H1 (cell line): Measurements from ENCODE around the gene TSFM. TPM values are rescaled to one million over a fixed set of nuclear protein-coding genes. Genes with fewer than 3 reads are reported as not detected.
A peak's percentile ranks its signal among the peaks of the same experiment; 100 is the strongest.

Experiments used
- CTCF ChIA-PET: fragments of 300-600 bp; sonication (Branson Sonifier 250); formaldehyde crosslinking; loops from one replicate; lab custom pipeline; 2021; ENCODE audit not compliant: partially characterized antibody; lab: Charles Lee
- POLR2A ChIA-PET: fragments of 300-600 bp; sonication (Branson Sonifier 250); formaldehyde crosslinking; loops from one replicate; lab custom pipeline; 2021; ENCODE audit warnings: inconsistent platforms; ENCODE audit not compliant: partially characterized antibody; lab: Charles Lee
- DNase-seq, 2 experiments: peaks; one replicate each; pipeline versions ENCODE4 v3.0.0 to v3.0.0-alpha.2; 2010 to 2022; ENCODE audit warnings: low spot score in 2 of 2, low read depth in 1 of 2, mixed read lengths in 1 of 2
- FAIRE-seq: peaks from 2 replicates; lab custom pipeline; 2011; peaks lifted over from hg19 to GRCh38; lab: Jason Lieb, UNC
- H2AFZ ChIP-seq: 2 replicates; pipeline ENCODE4 v1.8.1; 2012; ENCODE audit warnings: low read length, inconsistent platforms
- H2AK5ac ChIP-seq: 2 replicates; pipeline ENCODE4 v1.6.1; 2013; ENCODE audit warnings: low read depth, low read length
- H2BK120ac ChIP-seq: replicated peaks from 2 replicates; pipeline ENCODE3; 2013; ENCODE audit warnings: low read depth, low read length, inconsistent platforms
- H2BK12ac ChIP-seq: 2 replicates; pipeline ENCODE4 v1.6.1; 2013; ENCODE audit warnings: low read depth, low read length
- H2BK15ac ChIP-seq: 2 replicates; pipeline ENCODE4 v1.6.1; 2013; ENCODE audit warnings: low read length
- H2BK20ac ChIP-seq: 2 replicates; pipeline ENCODE4 v1.6.1; 2013; ENCODE audit warnings: low read length
- H2BK5ac ChIP-seq: 2 replicates; pipeline ENCODE4 v1.6.1; 2013; ENCODE audit warnings: low read depth, low read length
- H3K14ac ChIP-seq: 2 replicates; pipeline ENCODE4 v1.6.1; 2013; ENCODE audit warnings: inconsistent platforms; ENCODE audit not compliant: insufficient read length
- H3K18ac ChIP-seq: 2 replicates; pipeline ENCODE4 v1.6.1; 2013; ENCODE audit warnings: low read length; ENCODE audit errors: extremely low read depth
- H3K23ac ChIP-seq: 2 replicates; pipeline ENCODE4 v1.6.1; 2013; ENCODE audit warnings: inconsistent platforms; ENCODE audit not compliant: insufficient read length
- H3K23me2 ChIP-seq: 2 replicates; pipeline ENCODE4 v1.6.1; 2013; ENCODE audit warnings: low read depth, low read length
- H3K27ac ChIP-seq: 2 replicates; pipeline ENCODE4 v1.6.1; 2011; ENCODE audit warnings: low read depth, low read length, inconsistent platforms
- H3K27me3 ChIP-seq, 4 experiments: replicated peaks in 1 of 4; 1 replicate in 1 of 4; 2 replicates in 3 of 4; pipeline versions ENCODE4 v1.6.1 to v1.8.1; 2011 to 2013; ENCODE audit warnings: low read length in 3 of 4, mild to moderate bottlenecking in 3 of 4, inconsistent platforms in 2 of 4, mixed read lengths in 2 of 4, moderate library complexity in 1 of 4; ENCODE audit not compliant: control insufficient read depth in 3 of 4, insufficient read depth in 3 of 4; ENCODE audit errors: extremely low read depth in 1 of 4
- H3K36me3 ChIP-seq, 4 experiments: 2 replicates each; pipeline versions ENCODE4 v1.6.1 to v1.8.1; 2011 to 2013; ENCODE audit warnings: mild to moderate bottlenecking in 4 of 4, low read length in 3 of 4, moderate library complexity in 2 of 4, control low read depth in 1 of 4, inconsistent platforms in 1 of 4; ENCODE audit not compliant: insufficient read depth in 4 of 4, control insufficient read depth in 2 of 4
- H3K4ac ChIP-seq: replicated peaks from 2 replicates; pipeline ENCODE3; 2013; ENCODE audit warnings: low read length, low read depth, mixed read lengths, inconsistent platforms; ENCODE audit not compliant: insufficient read length
- H3K4me1 ChIP-seq, 4 experiments: replicated peaks in 1 of 4; 1 replicate in 1 of 4; 2 replicates in 3 of 4; pipeline versions ENCODE4 v1.6.1 to v1.8.1; 2011 to 2013; ENCODE audit warnings: low read length in 3 of 4, inconsistent platforms in 2 of 4, mixed read lengths in 1 of 4; ENCODE audit not compliant: insufficient read depth in 4 of 4, control insufficient read depth in 3 of 4
- H3K4me2 ChIP-seq, 2 experiments: 2 replicates each; pipeline versions ENCODE4 v1.6.1 to v1.8.1; 2011 to 2013; ENCODE audit warnings: low read depth in 2 of 2, low read length in 2 of 2, control low read depth in 1 of 2, inconsistent platforms in 1 of 2, mild to moderate bottlenecking in 1 of 2; ENCODE audit not compliant: insufficient read depth in 1 of 2
- H3K4me3 ChIP-seq, 4 experiments: fragments of 200-600, 300-600 bp in 1 of 4; sonication (generic), shearing (Covaris generic), sonication (Bioruptor Twin) in 1 of 4; 2 replicates each; pipeline versions ENCODE4 v1.5.1 to v1.8.1; 2011 to 2016; ENCODE audit warnings: low read length in 4 of 4, low read depth in 3 of 4, control low read depth in 2 of 4, inconsistent platforms in 2 of 4, mild to moderate bottlenecking in 2 of 4, mixed read lengths in 1 of 4, moderate library complexity in 1 of 4; ENCODE audit not compliant: insufficient read depth in 2 of 4; ENCODE audit errors: extremely low read depth in 1 of 4
- H3K56ac ChIP-seq: replicated peaks from 2 replicates; pipeline ENCODE3; 2013; ENCODE audit warnings: low read depth, mild to moderate bottlenecking, mixed read lengths, low read length, inconsistent platforms; ENCODE audit not compliant: insufficient read length
- H3K79me1 ChIP-seq: 2 replicates; pipeline ENCODE4 v1.6.1; 2013; ENCODE audit warnings: low read depth, low read length, control low read depth
- H3K79me2 ChIP-seq, 2 experiments: 2 replicates each; pipeline versions ENCODE4 v1.6.1 to v1.8.1; 2012 to 2013; ENCODE audit warnings: low read length in 2 of 2, mild to moderate bottlenecking in 2 of 2, inconsistent platforms in 1 of 2; ENCODE audit not compliant: insufficient read depth in 2 of 2, control insufficient read depth in 1 of 2
- H3K9ac ChIP-seq, 4 experiments: replicated peaks in 1 of 4; 1 replicate in 1 of 4; 2 replicates in 3 of 4; pipeline versions ENCODE4 v1.6.1 to v1.8.1; 2011 to 2013; ENCODE audit warnings: low read depth in 3 of 4, low read length in 3 of 4, control low read depth in 2 of 4, mild to moderate bottlenecking in 2 of 4, moderate library complexity in 2 of 4, inconsistent platforms in 1 of 4; ENCODE audit errors: extremely low read depth in 1 of 4
- H3K9me3 ChIP-seq, 2 experiments: 2 replicates each; pipeline versions ENCODE4 v1.6.1 to v1.8.1; 2012 to 2013; ENCODE audit warnings: mild to moderate bottlenecking in 2 of 2, moderate library complexity in 2 of 2, control low read depth in 1 of 2, inconsistent platforms in 1 of 2, low read depth in 1 of 2, low read length in 1 of 2, mixed read lengths in 1 of 2; ENCODE audit not compliant: insufficient read depth in 2 of 2
- H4K20me1 ChIP-seq, 2 experiments: replicated peaks in 1 of 2; 2 replicates each; pipeline versions ENCODE3 to v1.8.1; 2011 to 2013; ENCODE audit warnings: inconsistent platforms in 2 of 2, low read length in 2 of 2, mild to moderate bottlenecking in 1 of 2; ENCODE audit not compliant: insufficient read depth in 2 of 2, control insufficient read depth in 1 of 2
- H4K5ac ChIP-seq: 2 replicates; pipeline ENCODE4 v1.6.1; 2013; ENCODE audit warnings: low read length, low read depth, mixed read lengths, inconsistent platforms; ENCODE audit not compliant: insufficient read length
- H4K8ac ChIP-seq: 2 replicates; pipeline ENCODE4 v1.8.0; 2013; ENCODE audit warnings: mild to moderate bottlenecking, moderate library complexity, low read length, inconsistent platforms; ENCODE audit not compliant: insufficient read depth; ENCODE audit errors: extremely low read depth
- H4K91ac ChIP-seq: replicated peaks from 2 replicates; pipeline ENCODE3; 2013; ENCODE audit warnings: low read length, mixed read lengths, inconsistent platforms; ENCODE audit not compliant: insufficient read length
- CREB1 ChIP-seq: IDR thresholded peaks from 2 replicates; pipeline ENCODE4 v1.6.1; 2012; ENCODE audit warnings: inconsistent platforms
- GABPA ChIP-seq: IDR thresholded peaks from 2 replicates; pipeline ENCODE4 v1.6.1; 2011; ENCODE audit warnings: mild to moderate bottlenecking, low read length, moderate library complexity, borderline replicate concordance; ENCODE audit not compliant: insufficient read depth
- JUN ChIP-seq: IDR thresholded peaks from 2 replicates; pipeline ENCODE4 v1.6.1; 2011; ENCODE audit warnings: low read depth, mild to moderate bottlenecking, improper control_type of control experiment, low read length
- RAD21 ChIP-seq, 2 experiments: IDR thresholded peaks in 1 of 2; conservative IDR thresholded peaks in 1 of 2; 2 replicates each; pipeline ENCODE4 v1.6.1; 2011; ENCODE audit warnings: low read depth in 2 of 2, low read length in 2 of 2, improper control_type of control experiment in 1 of 2, inconsistent platforms in 1 of 2, mild to moderate bottlenecking in 1 of 2, moderate library complexity in 1 of 2
- RBBP5 ChIP-seq: IDR thresholded peaks from 2 replicates; pipeline ENCODE4 v1.7.1; 2012; ENCODE audit warnings: low read depth, mild to moderate bottlenecking, inconsistent platforms, low read length, moderate library complexity, borderline replicate concordance
- WGBS, 2 experiments: shearing (Covaris generic) in 1 of 2; methylation state at CpG; one replicate each; pipeline versions ENCODE4 v1.1.6 to v1.1.7; 2013 to 2015; ENCODE audit warnings: low lambda C conversion rate in 2 of 2, mixed read lengths in 2 of 2, inconsistent platforms in 1 of 2, low coverage in 1 of 2, missing lambda C conversion rate in 1 of 2; ENCODE audit not compliant: insufficient replicate concordance in 2 of 2, insufficient coverage in 1 of 2, insufficient read length in 1 of 2; ENCODE audit errors: extremely low coverage in 1 of 2, missing lambda C conversion rate in 1 of 2; 5-methylcytosine and 5-hydroxymethylcytosine counted together
- polyA plus RNA-seq, 7 experiments: library from polyadenylated mRNA; depleted of rRNA in 3 of 7; stranded (reverse) in 5 of 7; unstranded in 2 of 7; fragments of >200 nt in 5 of 7; fragments of 200-250 nt in 2 of 7; gene quantifications; 1 replicate in 5 of 7; 2 replicates in 1 of 7; 4 replicates in 1 of 7; pipeline versions ENCODE4 v1.2.1 to v1.2.3, GENCODE V29; 2011 to 2013; ENCODE audit warnings: missing spikeins in 2 of 7, mixed read lengths in 2 of 7
- total RNA-seq: library from RNA; stranded (reverse); fragmentation: NEBNext Ultra II Directional; extraction: Animal tissue kit (Norgen Biotek cat#: 25700); gene quantifications from 2 replicates; pipeline ENCODE4 v1.2.1, GENCODE V29; 2021
- TF ChIP-seq, protein P1 (sequence below), 3 experiments: IDR thresholded peaks; 1 replicate in 2 of 3; 2 replicates in 1 of 3; pipeline versions ENCODE4 v1.5.1 to v1.6.1; 2011; ENCODE audit warnings: low read length in 3 of 3, mild to moderate bottlenecking in 3 of 3, inconsistent platforms in 2 of 3, low read depth in 1 of 3, moderate library complexity in 1 of 3; ENCODE audit not compliant: insufficient read depth in 1 of 3; ENCODE audit errors: control extremely low read depth in 1 of 3

TSFM gene
- total and polyA plus RNA-seq, 2 of the 8 experiments (the other 6 are each of a cell fraction or from before 2014, with no cell fraction given): 17.4 to 49.8 TPM

DNA sequence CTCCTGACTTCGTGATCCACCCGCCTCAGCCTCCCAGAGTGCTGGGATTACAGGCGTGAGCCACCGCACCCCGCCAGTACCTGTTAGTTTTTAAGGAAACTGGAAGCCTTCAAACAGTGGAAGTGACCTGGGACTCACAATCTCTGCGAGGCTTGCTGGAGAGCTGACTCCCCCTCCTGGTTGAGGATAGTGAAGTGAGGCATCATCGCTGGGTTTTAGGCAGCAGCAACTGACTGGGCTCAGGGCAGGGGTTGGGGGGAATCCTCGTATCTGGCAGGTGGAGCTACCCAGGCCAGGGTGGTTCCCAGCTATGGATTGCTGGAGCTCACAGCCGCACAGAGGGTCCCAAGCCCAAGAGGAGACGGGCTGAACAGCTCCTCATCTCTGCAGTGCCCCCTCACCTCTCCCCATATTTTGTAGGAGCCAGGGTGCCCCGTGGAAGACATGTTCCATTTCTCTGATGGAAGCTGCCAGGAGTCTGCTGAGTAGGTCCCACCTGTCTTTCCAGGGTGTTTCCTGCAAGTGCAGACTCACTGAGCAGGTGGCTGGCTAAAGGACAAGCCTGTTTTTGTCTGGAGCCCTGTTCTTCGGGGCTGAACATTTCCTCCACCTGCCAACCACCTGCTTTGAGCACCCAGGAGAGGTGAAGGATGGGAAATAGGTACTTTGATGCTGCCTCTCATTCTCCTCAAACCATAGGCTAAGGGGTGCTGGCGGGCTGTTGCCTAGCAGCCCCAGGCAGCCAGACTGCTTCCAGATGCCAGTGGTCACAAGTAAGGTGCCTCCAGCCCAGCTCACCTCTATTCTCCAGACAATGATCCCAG is 32.8 kb downstream of the TSFM start:
- FAIRE-seq: no peak
- no peak overlapping the region for H3K27ac ChIP-seq
- CTCF ChIA-PET: interaction anchor here (0.7 to 10.4 kb wide), 23 partner anchors 9 to 167 kb away, joined by 3 to 146 read pairs (median 4); no protein-coding TSS in a partner anchor

More for the DNA sequence above, 32.8 kb downstream of the TSFM start:
- POLR2A ChIA-PET: interaction anchor here (1.0 to 9.6 kb wide), 13 partner anchors 9 to 106 kb away, joined by 3 to 71 read pairs (median 4); partner anchors contain the start of genes CTDSP2, CYP27B1, EEF1AKMT3 and METTL1
- Histone ChIP-seq H3K14ac (no peak overlapping the region), H4K20me1 (peaks cover 0 to 2% of the 10 kb centered on the region in 2 experiments), H3K23me2 (no peaks in the 10 kb centered on the region), H2BK120ac (no peak overlapping the region), H3K23ac (no peak overlapping the region), H3K18ac (no peak overlapping the region), H3K9me3 (no peaks in the 10 kb centered on the region), H4K8ac (no peak overlapping the region), H3K4me3 (no peak overlapping the region), H2BK12ac (no peak overlapping the region), H2AK5ac (0 out of 2 replicates have a peak overlapping the region, but pooled peaks have one; percentile 26), H3K9ac (0 out of 7 replicates have a peak overlapping the region, but pooled peaks of 1 of the 4 experiments have one; percentile 14), H3K36me3 (0 out of 8 replicates have a peak, but pooled peaks cover 0 to 3% (median 0%) of the 10 kb centered on the region in 4 experiments), H2BK5ac (no peak overlapping the region), H3K56ac (no peak overlapping the region), H3K79me1 (no peaks in the 10 kb centered on the region), H4K91ac (no peak overlapping the region), H2BK20ac (no peak overlapping the region), H4K5ac (no peak overlapping the region), H3K4me2 (no peak overlapping the region), H3K27me3 (no peaks in the 10 kb centered on the region), H3K79me2 (no peaks in the 10 kb centered on the region), H2BK15ac (no peak overlapping the region), H2AFZ (no peak overlapping the region), H3K4me1 (no peaks in the 10 kb centered on the region), H3K4ac (no peak overlapping the region)
- peak; percentile 50 to 62 for DNase-seq
- WGBS, 2 experiments: 69% methylated on average over 13 of the region's 13 CpGs; no CpG with 5 or more reads in 1 of the 2 experiments
- TF ChIP-seq JUN: no peak
- 0 out of 2 replicates have a peak, but pooled peaks have one; percentile 26 for TF ChIP-seq CREB1
- no peak for TF ChIP-seq RBBP5
- no peak for TF ChIP-seq GABPA
- TF ChIP-seq, protein P1, sequence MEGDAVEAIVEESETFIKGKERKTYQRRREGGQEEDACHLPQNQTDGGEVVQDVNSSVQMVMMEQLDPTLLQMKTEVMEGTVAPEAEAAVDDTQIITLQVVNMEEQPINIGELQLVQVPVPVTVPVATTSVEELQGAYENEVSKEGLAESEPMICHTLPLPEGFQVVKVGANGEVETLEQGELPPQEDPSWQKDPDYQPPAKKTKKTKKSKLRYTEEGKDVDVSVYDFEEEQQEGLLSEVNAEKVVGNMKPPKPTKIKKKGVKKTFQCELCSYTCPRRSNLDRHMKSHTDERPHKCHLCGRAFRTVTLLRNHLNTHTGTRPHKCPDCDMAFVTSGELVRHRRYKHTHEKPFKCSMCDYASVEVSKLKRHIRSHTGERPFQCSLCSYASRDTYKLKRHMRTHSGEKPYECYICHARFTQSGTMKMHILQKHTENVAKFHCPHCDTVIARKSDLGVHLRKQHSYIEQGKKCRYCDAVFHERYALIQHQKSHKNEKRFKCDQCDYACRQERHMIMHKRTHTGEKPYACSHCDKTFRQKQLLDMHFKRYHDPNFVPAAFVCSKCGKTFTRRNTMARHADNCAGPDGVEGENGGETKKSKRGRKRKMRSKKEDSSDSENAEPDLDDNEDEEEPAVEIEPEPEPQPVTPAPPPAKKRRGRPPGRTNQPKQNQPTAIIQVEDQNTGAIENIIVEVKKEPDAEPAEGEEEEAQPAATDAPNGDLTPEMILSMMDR (IDR thresholded peaks at IDR 0.05; ENCODE audit: control extremely low read depth in 1 of 3, insufficient read depth in 1 of 3, low read depth in 1 of 3, low read length in 3 of 3): peak; percentile 63 to 70 (median 67)
- TF ChIP-seq RAD21 (IDR thresholded peaks at IDR 0.05 in 1 of 2, conservative IDR thresholded peaks at IDR 0.05 in 1 of 2; ENCODE audit: low read depth in 2 of 2, low read length in 2 of 2): peak; percentile 57 to 70
